Effector memory CD8-positive, alpha-beta T cell (primary cell): ENCODE results near the gene LRTM2.

Experiments
- ATAC-seq: fragments of 150-1000 bp; cut with Tn5 transposase; replicated peaks from 2 replicates; pipeline ENCODE4 v1.10.0; 2021; ENCODE audit warnings: mild to moderate bottlenecking, moderate library complexity
- DNase-seq, 3 experiments: peaks; one replicate each; pipeline ENCODE4 v3.0.0; 2021
- H3K27ac Mint-ChIP-seq, 2 donors: one replicate each; pipeline ENCODE4 v1.8.0; 2022; ENCODE audit warnings: mild to moderate bottlenecking in 2 of 2, mixed read lengths in 2 of 2, moderate library complexity in 2 of 2
- H3K27me3 Mint-ChIP-seq, 2 donors: one replicate each; pipeline ENCODE4 v1.8.0; 2022; ENCODE audit warnings: mixed read lengths in 2 of 2
- H3K36me3 Mint-ChIP-seq: one replicate; pipeline ENCODE4 v1.8.0; 2022; ENCODE audit warnings: mild to moderate bottlenecking, moderate library complexity, mixed read lengths; ENCODE audit not compliant: insufficient read depth
- H3K4me1 Mint-ChIP-seq, 2 donors: one replicate each; pipeline ENCODE4 v1.8.0; 2022; ENCODE audit warnings: low read depth in 2 of 2, mixed read lengths in 2 of 2
- H3K4me3 Mint-ChIP-seq, 2 donors: one replicate each; pipeline ENCODE4 v1.8.0; 2022; ENCODE audit warnings: mild to moderate bottlenecking in 2 of 2, mixed read lengths in 2 of 2, moderate library complexity in 2 of 2
- H3K9me3 Mint-ChIP-seq, 2 donors: one replicate each; pipeline ENCODE4 v1.8.0; 2022; ENCODE audit warnings: mixed read lengths in 2 of 2

LRTM2 gene

GRCh38 chr12:1848745-1849144 lies 28.4 kb downstream of the LRTM2 start:
- H3K27me3 Mint-ChIP-seq = peaks cover 31 to 33% of the 10 kb centered on the region in 2 donors

GRCh38 chr12:1851151-1851701 lies 30.9 kb downstream of the LRTM2 start:
- ATAC-seq (no peak), DNase-seq (no peak)
- no peak overlapping the region for H3K4me3 Mint-ChIP-seq
- H3K9me3 Mint-ChIP-seq = no peaks in the 10 kb centered on the region
- peaks cover 11 to 20% of the 10 kb centered on the region in 2 donors for H3K27me3 Mint-ChIP-seq
- no peaks in the 10 kb centered on the region for H3K36me3 Mint-ChIP-seq
- H3K4me1 Mint-ChIP-seq = peaks cover 4 to 6% of the 10 kb centered on the region in 2 donors
- H3K27ac Mint-ChIP-seq = no peak overlapping the region

More at GRCh38 chr12:1848745-1849144, 28.4 kb downstream of the LRTM2 start:
- ATAC-seq (no peak), DNase-seq (no peak)
- Mint-ChIP-seq H3K36me3 (no peaks in the 10 kb centered on the region), H3K4me1 (peaks cover 4 to 5% of the 10 kb centered on the region in 2 donors), H3K9me3 (no peaks in the 10 kb centered on the region), H3K4me3 (no peak overlapping the region), H3K27ac (no peak overlapping the region)

- Mint-ChIP-seq H3K4me1 (peaks cover 4 to 6% of the 10 kb centered on the region in 2 donors), H3K9me3 (no peaks in the 10 kb centered on the region), H3K27me3 (peaks cover 2 to 12% of the 10 kb centered on the region in 2 donors), H3K4me3 (no peak overlapping the region), H3K36me3 (no peaks in the 10 kb centered on the region), H3K27ac (no peak overlapping the region)
- DNase-seq = no peak
- ATAC-seq = no peak
These were observed 31.7 kb downstream of the LRTM2 start for GRCh38 chr12:1852076-1852475.

GRCh38 chr12:1853716-1854115 lies 33.4 kb downstream of the LRTM2 start:
- Mint-ChIP-seq H3K36me3 (no peaks in the 10 kb centered on the region), H3K4me3 (no peak overlapping the region), H3K9me3 (no peaks in the 10 kb centered on the region), H3K27me3 (peaks cover 5 to 11% of the 10 kb centered on the region in 2 donors), H3K27ac (no peak overlapping the region), H3K4me1 (peaks cover 4 to 6% of the 10 kb centered on the region in 2 donors)
- DNase-seq (no peak), ATAC-seq (no peak)

GRCh38 chr12:1855241-1855640 lies 34.9 kb downstream of the LRTM2 start:
- H3K4me1 Mint-ChIP-seq = peaks cover 4 to 6% of the 10 kb centered on the region in 2 donors
- H3K36me3 Mint-ChIP-seq = no peaks in the 10 kb centered on the region
- peaks cover 11% of the 10 kb centered on the region in 2 donors for H3K27me3 Mint-ChIP-seq
- no peaks in the 10 kb centered on the region for H3K9me3 Mint-ChIP-seq
- H3K4me3 Mint-ChIP-seq = no peak overlapping the region
- DNase-seq = no peak
- no peak for ATAC-seq
- H3K27ac Mint-ChIP-seq = no peak overlapping the region

GRCh38 chr12:1857086-1857485 lies 36.7 kb downstream of the LRTM2 start:
- peaks cover 6 to 29% of the 10 kb centered on the region in 2 donors for H3K27me3 Mint-ChIP-seq
- H3K27ac Mint-ChIP-seq = no peak overlapping the region
- no peak overlapping the region for H3K4me3 Mint-ChIP-seq
- peaks cover 0 to 4% of the 10 kb centered on the region in 2 donors for H3K4me1 Mint-ChIP-seq
- no peaks in the 10 kb centered on the region for H3K9me3 Mint-ChIP-seq
- ATAC-seq = no peak
- no peak for DNase-seq
- no peaks in the 10 kb centered on the region for H3K36me3 Mint-ChIP-seq

GRCh38 chr12:1857821-1858220 lies 37.5 kb downstream of the LRTM2 start:
- no peak overlapping the region for H3K27ac Mint-ChIP-seq
- no peak for ATAC-seq
- no peaks in the 10 kb centered on the region for H3K9me3 Mint-ChIP-seq
- H3K36me3 Mint-ChIP-seq = no peaks in the 10 kb centered on the region
- peaks cover 6 to 32% of the 10 kb centered on the region in 2 donors for H3K27me3 Mint-ChIP-seq
- no peak overlapping the region for H3K4me3 Mint-ChIP-seq
- no peak for DNase-seq
- H3K4me1 Mint-ChIP-seq = peaks cover 0 to 4% of the 10 kb centered on the region in 2 donors

GRCh38 chr12:1858456-1858855 lies 38.1 kb downstream of the LRTM2 start:
- no peaks in the 10 kb centered on the region for H3K36me3 Mint-ChIP-seq
- DNase-seq (no peak), ATAC-seq (no peak)
- H3K27ac Mint-ChIP-seq = no peak overlapping the region
- H3K27me3 Mint-ChIP-seq = peaks cover 6 to 32% of the 10 kb centered on the region in 2 donors
- peaks cover 0 to 4% of the 10 kb centered on the region in 2 donors for H3K4me1 Mint-ChIP-seq
- no peaks in the 10 kb centered on the region for H3K9me3 Mint-ChIP-seq
- H3K4me3 Mint-ChIP-seq = no peak overlapping the region

- no peak for ATAC-seq
These were observed 39.3 kb downstream of the LRTM2 start for GRCh38 chr12:1859643-1860042.

GRCh38 chr12:1862973-1863372 lies 42.6 kb downstream of the LRTM2 start:
- no peak overlapping the region for H3K27ac Mint-ChIP-seq
- H3K4me1 Mint-ChIP-seq = no peaks in the 10 kb centered on the region
- DNase-seq = no peak
- H3K9me3 Mint-ChIP-seq = no peaks in the 10 kb centered on the region
- no peak overlapping the region for H3K4me3 Mint-ChIP-seq
- no peaks in the 10 kb centered on the region for H3K36me3 Mint-ChIP-seq
- peaks cover 15 to 60% of the 10 kb centered on the region in 2 donors for H3K27me3 Mint-ChIP-seq
- no peak for ATAC-seq

More at GRCh38 chr12:1859643-1860042, 39.3 kb downstream of the LRTM2 start:
- Mint-ChIP-seq H3K27me3 (peaks cover 0 to 32% of the 10 kb centered on the region in 2 donors), H3K4me3 (no peak overlapping the region), H3K4me1 (peaks cover 0 to 4% of the 10 kb centered on the region in 2 donors), H3K36me3 (no peaks in the 10 kb centered on the region), H3K9me3 (no peaks in the 10 kb centered on the region), H3K27ac (no peak overlapping the region)
- DNase-seq = no peak

- peaks cover 23 to 62% of the 10 kb centered on the region in 2 donors for H3K27me3 Mint-ChIP-seq
- H3K9me3 Mint-ChIP-seq = no peaks in the 10 kb centered on the region
- no peaks in the 10 kb centered on the region for H3K36me3 Mint-ChIP-seq
- H3K4me1 Mint-ChIP-seq = no peaks in the 10 kb centered on the region
- H3K27ac Mint-ChIP-seq = no peak overlapping the region
- DNase-seq (no peak), ATAC-seq (no peak)
- no peak overlapping the region for H3K4me3 Mint-ChIP-seq
These were observed 43.5 kb downstream of the LRTM2 start for GRCh38 chr12:1863823-1864222.

- Mint-ChIP-seq H3K4me3 (no peak overlapping the region), H3K4me1 (no peaks in the 10 kb centered on the region), H3K9me3 (no peaks in the 10 kb centered on the region), H3K36me3 (no peaks in the 10 kb centered on the region), H3K27ac (peak overlapping the region in 1 of 2 donors; percentile 57), H3K27me3 (peaks cover 27 to 64% of the 10 kb centered on the region in 2 donors)
- DNase-seq = no peak
- ATAC-seq = no peak
These were observed 44.1 kb downstream of the LRTM2 start for GRCh38 chr12:1864456-1864855.

GRCh38 chr12:1864867-1865266 lies 44.5 kb downstream of the LRTM2 start:
- H3K9me3 Mint-ChIP-seq = peaks cover 0 to 2% of the 10 kb centered on the region in 2 donors
- DNase-seq (no peak), ATAC-seq (no peak)
- H3K4me1 Mint-ChIP-seq = no peaks in the 10 kb centered on the region
- peaks cover 31 to 68% of the 10 kb centered on the region in 2 donors for H3K27me3 Mint-ChIP-seq
- H3K36me3 Mint-ChIP-seq = no peaks in the 10 kb centered on the region
- H3K4me3 Mint-ChIP-seq = no peak overlapping the region
- peak overlapping the region in 1 of 2 donors; percentile 57 for H3K27ac Mint-ChIP-seq

GRCh38 chr12:1865284-1865866 lies 45.0 kb downstream of the LRTM2 start:
- Mint-ChIP-seq H3K27ac (no peak overlapping the region), H3K4me1 (no peaks in the 10 kb centered on the region), H3K9me3 (peaks cover 0 to 2% of the 10 kb centered on the region in 2 donors), H3K36me3 (no peaks in the 10 kb centered on the region), H3K27me3 (peaks cover 31 to 67% of the 10 kb centered on the region in 2 donors), H3K4me3 (no peak overlapping the region)
- DNase-seq (no peak), ATAC-seq (no peak)
